ENCODE data around the gene CBLB.
A peak's percentile ranks its signal among the peaks of the same experiment; 100 is the strongest.
"Not testable (repeated sequence)": the region's sequence is repeated elsewhere in the genome, so short reads cannot be mapped to it uniquely, and the experiment has no call there.

The CBLB gene

GRCh38 chr3:105730801-105731354 lies 137.9 kb downstream of the CBLB start:
- no peak for TF ChIP-seq CTCF (IDR thresholded peaks at IDR 0.05; ENCODE audit: control insufficient read depth, extremely low read depth, insufficient read depth)
- no peak for DNase-seq (ENCODE audit: low read depth)

GRCh38 chr3:105729667-105730066 lies 139.1 kb downstream of the CBLB start:
- no peak overlapping the region for H3K4me3 ChIP-seq (ENCODE audit: low read depth, low read length)
- peak; percentile 41 for DNase-seq (ENCODE audit: low read depth)
- TF ChIP-seq CTCF (IDR thresholded peaks at IDR 0.05; ENCODE audit: control insufficient read depth, extremely low read depth, insufficient read depth): no peak

More at GRCh38 chr3:105730801-105731354, 137.9 kb downstream of the CBLB start:
- no peak overlapping the region for H3K4me3 ChIP-seq (ENCODE audit: low read depth, low read length)

- DNase-seq (ENCODE audit: low read depth): no peak
- TF ChIP-seq CTCF (IDR thresholded peaks at IDR 0.05; ENCODE audit: control insufficient read depth, extremely low read depth, insufficient read depth): no peak
- no peak overlapping the region for H3K4me3 ChIP-seq (ENCODE audit: low read depth, low read length)
Measured at GRCh38 chr3:105728771-105729312, 140.0 kb downstream of the CBLB start.

- H3K4me3 ChIP-seq (ENCODE audit: low read depth, low read length); DNase-seq (ENCODE audit: low read depth): not testable (repeated sequence)
Measured at GRCh38 chr3:105727036-105727435, 141.8 kb downstream of the CBLB start.

GRCh38 chr3:105722943-105723556 lies 145.8 kb downstream of the CBLB start:
- no peak for TF ChIP-seq CTCF (IDR thresholded peaks at IDR 0.05; ENCODE audit: control insufficient read depth, extremely low read depth, insufficient read depth)
- no peak for DNase-seq (ENCODE audit: low read depth)
- no peak overlapping the region for H3K4me3 ChIP-seq (ENCODE audit: low read depth, low read length)

- no peak for DNase-seq (ENCODE audit: low read depth)
- no peak overlapping the region for H3K4me3 ChIP-seq (ENCODE audit: low read depth, low read length)
- no peak for TF ChIP-seq CTCF (IDR thresholded peaks at IDR 0.05; ENCODE audit: control insufficient read depth, extremely low read depth, insufficient read depth)
Measured at GRCh38 chr3:105719791-105720190, 149.0 kb downstream of the CBLB start.

- H3K4me3 ChIP-seq (ENCODE audit: low read depth, low read length): no peak overlapping the region
- DNase-seq (ENCODE audit: low read depth): no peak
- no peak for TF ChIP-seq CTCF (IDR thresholded peaks at IDR 0.05; ENCODE audit: control insufficient read depth, extremely low read depth, insufficient read depth)
Measured at GRCh38 chr3:105715372-105715771, 153.4 kb downstream of the CBLB start.

Data from LNCaP clone FGC (cell line).